ENCODE measurements around the gene ATP6V0E1. TPM values are rescaled to one million over a fixed set of nuclear protein-coding genes. Genes with fewer than 3 reads are reported as not detected.

ATP6V0E1 gene
- total RNA-seq, 1 donor from 2014 or later, result 147 TPM

DNA sequence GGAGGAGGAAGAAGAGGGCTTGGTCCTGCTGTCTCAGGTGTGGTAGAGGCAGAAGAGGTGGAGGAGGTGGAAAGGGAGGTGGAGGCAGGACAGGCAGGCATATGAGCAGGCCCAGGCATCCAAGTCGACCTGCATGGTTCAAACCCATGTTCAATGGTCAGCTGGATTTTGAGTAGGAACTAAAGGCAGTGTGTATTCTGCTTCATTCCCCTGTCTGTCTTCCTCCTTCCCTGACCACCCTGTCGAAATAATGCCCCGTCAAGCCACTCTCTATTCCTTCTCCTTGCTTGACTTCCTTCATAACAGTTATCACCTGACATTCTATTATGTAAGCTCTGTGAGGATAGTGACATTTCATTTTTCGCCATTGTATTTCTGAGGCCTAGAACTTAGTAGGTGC lies 34.8 kb downstream of the ATP6V0E1 start:
- no peak overlapping the region for H3K4me3 Mint-ChIP-seq (ENCODE audit: unreplicated experiment)
- TF ChIP-seq, protein P1, sequence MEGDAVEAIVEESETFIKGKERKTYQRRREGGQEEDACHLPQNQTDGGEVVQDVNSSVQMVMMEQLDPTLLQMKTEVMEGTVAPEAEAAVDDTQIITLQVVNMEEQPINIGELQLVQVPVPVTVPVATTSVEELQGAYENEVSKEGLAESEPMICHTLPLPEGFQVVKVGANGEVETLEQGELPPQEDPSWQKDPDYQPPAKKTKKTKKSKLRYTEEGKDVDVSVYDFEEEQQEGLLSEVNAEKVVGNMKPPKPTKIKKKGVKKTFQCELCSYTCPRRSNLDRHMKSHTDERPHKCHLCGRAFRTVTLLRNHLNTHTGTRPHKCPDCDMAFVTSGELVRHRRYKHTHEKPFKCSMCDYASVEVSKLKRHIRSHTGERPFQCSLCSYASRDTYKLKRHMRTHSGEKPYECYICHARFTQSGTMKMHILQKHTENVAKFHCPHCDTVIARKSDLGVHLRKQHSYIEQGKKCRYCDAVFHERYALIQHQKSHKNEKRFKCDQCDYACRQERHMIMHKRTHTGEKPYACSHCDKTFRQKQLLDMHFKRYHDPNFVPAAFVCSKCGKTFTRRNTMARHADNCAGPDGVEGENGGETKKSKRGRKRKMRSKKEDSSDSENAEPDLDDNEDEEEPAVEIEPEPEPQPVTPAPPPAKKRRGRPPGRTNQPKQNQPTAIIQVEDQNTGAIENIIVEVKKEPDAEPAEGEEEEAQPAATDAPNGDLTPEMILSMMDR (IDR thresholded peaks at IDR 0.05; ENCODE audit: unreplicated experiment), result no peak
- H3K36me3 Mint-ChIP-seq (ENCODE audit: low read depth, unreplicated experiment), result peaks cover 22% of the 10 kb centered on the region
- no peaks in the 10 kb centered on the region for H3K27me3 Mint-ChIP-seq (ENCODE audit: unreplicated experiment)
- peaks cover 18% of the 10 kb centered on the region for H3K4me1 Mint-ChIP-seq (ENCODE audit: unreplicated experiment)
- H3K9me3 Mint-ChIP-seq (ENCODE audit: unreplicated experiment), result no peaks in the 10 kb centered on the region
- no peak for DNase-seq (ENCODE audit: low spot score)
- H3K27ac Mint-ChIP-seq (ENCODE audit: unreplicated experiment), result no peak overlapping the region

DNA sequence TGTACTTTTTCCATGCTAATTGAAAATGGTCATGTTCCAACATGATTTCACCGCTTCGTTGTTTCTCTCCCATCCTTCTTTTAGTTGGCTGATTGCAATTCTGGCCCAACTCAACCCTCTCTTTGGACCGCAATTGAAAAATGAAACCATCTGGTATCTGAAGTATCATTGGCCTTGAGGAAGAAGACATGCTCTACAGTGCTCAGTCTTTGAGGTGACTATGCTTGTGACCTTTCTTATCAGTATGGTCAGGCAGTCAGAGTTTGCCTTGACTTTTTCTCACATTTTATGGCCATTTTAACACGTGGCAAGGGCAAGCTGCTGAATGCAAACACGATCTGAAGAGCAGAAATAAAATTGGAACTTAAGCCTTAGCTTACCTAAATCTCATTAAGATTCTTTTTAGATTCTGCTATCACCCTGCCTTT lies 36.6 kb downstream of the ATP6V0E1 start:
- Mint-ChIP-seq H3K27me3 (ENCODE audit: unreplicated experiment) (no peaks in the 10 kb centered on the region), H3K27ac (ENCODE audit: unreplicated experiment) (no peak overlapping the region), H3K9me3 (ENCODE audit: unreplicated experiment) (no peaks in the 10 kb centered on the region), H3K4me1 (ENCODE audit: unreplicated experiment) (peaks cover 17% of the 10 kb centered on the region), H3K4me3 (ENCODE audit: unreplicated experiment) (no peak overlapping the region), H3K36me3 (ENCODE audit: low read depth, unreplicated experiment) (peaks cover 25% of the 10 kb centered on the region)
- TF ChIP-seq, protein P1 (IDR thresholded peaks at IDR 0.05; ENCODE audit: unreplicated experiment), result no peak
- no peak for DNase-seq (ENCODE audit: low spot score)

DNA sequence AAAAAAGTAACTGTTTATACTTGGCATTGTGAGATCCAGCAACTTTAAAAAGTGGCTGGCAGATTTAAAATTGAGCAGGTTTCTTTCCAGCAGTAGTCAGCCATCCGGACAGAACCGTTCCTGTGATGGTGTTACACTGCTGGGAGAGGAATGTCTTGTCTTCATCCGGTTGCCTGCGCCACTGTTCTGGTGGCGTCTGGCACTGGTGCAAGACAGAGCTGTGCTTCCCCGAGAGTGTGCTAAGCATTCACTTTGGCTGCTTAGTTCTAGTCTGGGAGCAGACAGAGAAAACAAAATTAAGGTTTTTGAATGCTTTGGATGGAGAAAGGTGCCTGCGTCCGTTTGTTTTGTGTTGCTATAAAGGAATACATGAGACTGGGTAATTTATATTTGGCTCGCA lies 37.1 kb downstream of the ATP6V0E1 start:
- H3K36me3 Mint-ChIP-seq (ENCODE audit: low read depth, unreplicated experiment), result peaks cover 25% of the 10 kb centered on the region
- TF ChIP-seq, protein P1 (IDR thresholded peaks at IDR 0.05; ENCODE audit: unreplicated experiment), result no peak
- H3K27ac Mint-ChIP-seq (ENCODE audit: unreplicated experiment), result no peak overlapping the region
- H3K9me3 Mint-ChIP-seq (ENCODE audit: unreplicated experiment), result no peaks in the 10 kb centered on the region
- DNase-seq (ENCODE audit: low spot score), result no peak
- H3K27me3 Mint-ChIP-seq (ENCODE audit: unreplicated experiment), result no peaks in the 10 kb centered on the region
- H3K4me1 Mint-ChIP-seq (ENCODE audit: unreplicated experiment), result peaks cover 15% of the 10 kb centered on the region
- no peak overlapping the region for H3K4me3 Mint-ChIP-seq (ENCODE audit: unreplicated experiment)

DNA sequence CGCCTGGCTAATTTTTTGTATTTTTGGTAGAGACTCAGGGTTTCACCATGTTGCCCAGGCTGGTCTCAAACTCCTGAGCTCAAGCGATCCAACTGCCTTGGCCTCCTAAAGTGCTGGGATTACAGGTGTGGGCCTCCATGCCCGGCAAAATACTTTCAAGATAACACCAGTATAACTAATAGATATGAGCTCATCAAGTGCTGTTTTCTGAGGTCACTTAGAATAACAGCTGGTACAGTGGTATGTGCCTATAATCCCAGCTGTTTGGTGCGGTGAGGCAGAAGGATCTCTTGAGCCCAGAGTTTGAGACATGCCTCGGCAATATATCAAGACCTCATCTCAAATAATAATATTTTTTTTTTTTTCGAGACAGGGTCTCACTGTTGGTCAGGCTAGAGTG lies 42.1 kb downstream of the ATP6V0E1 start:
- TF ChIP-seq, protein P1 (IDR thresholded peaks at IDR 0.05; ENCODE audit: unreplicated experiment), result no peak
- Mint-ChIP-seq H3K27me3 (ENCODE audit: unreplicated experiment) (no peaks in the 10 kb centered on the region), H3K4me1 (ENCODE audit: unreplicated experiment) (no peaks in the 10 kb centered on the region), H3K36me3 (ENCODE audit: low read depth, unreplicated experiment) (peaks cover 16% of the 10 kb centered on the region), H3K27ac (ENCODE audit: unreplicated experiment) (no peak overlapping the region), H3K9me3 (ENCODE audit: unreplicated experiment) (no peaks in the 10 kb centered on the region), H3K4me3 (ENCODE audit: unreplicated experiment) (no peak overlapping the region)
- DNase-seq (ENCODE audit: low spot score), result no peak

DNA sequence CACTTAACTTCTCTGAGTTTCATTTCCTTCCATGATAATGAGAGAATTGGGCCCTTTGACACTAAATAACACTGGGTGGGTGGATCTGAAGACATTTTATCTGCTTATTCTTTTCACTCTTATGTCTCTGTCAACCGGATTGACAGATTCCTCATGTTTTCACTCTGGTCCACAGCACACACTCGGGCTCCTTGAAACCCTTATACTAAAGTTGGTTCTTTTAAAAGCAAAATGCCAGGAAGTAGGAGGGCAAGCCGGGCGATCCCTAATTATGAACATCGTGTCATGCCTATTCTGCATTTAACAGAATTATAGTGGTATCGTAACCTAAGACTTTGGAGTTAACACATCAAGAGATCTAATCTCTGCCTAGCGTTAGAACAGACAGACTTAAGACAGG lies 44.3 kb downstream of the ATP6V0E1 start:
- Mint-ChIP-seq H3K4me3 (ENCODE audit: unreplicated experiment) (no peak overlapping the region), H3K4me1 (ENCODE audit: unreplicated experiment) (no peaks in the 10 kb centered on the region), H3K27ac (ENCODE audit: unreplicated experiment) (no peak overlapping the region)

More for the DNA sequence above, 44.3 kb downstream of the ATP6V0E1 start:
- TF ChIP-seq, protein P1 (IDR thresholded peaks at IDR 0.05; ENCODE audit: unreplicated experiment), result no peak
- H3K27me3 Mint-ChIP-seq (ENCODE audit: unreplicated experiment), result no peaks in the 10 kb centered on the region
- peaks cover 3% of the 10 kb centered on the region for H3K36me3 Mint-ChIP-seq (ENCODE audit: low read depth, unreplicated experiment)
- no peaks in the 10 kb centered on the region for H3K9me3 Mint-ChIP-seq (ENCODE audit: unreplicated experiment)
- no peak for DNase-seq (ENCODE audit: low spot score)
